GM12878 (cell line): Measurements from ENCODE around the gene BRAF. TPM values are rescaled to one million over a fixed set of nuclear protein-coding genes. Genes with fewer than 3 reads are reported as not detected.

Experiments
- ATAC-seq: fragments of 200-7000 bp; cut with Tn5 transposase; 3 replicates; pipeline ENCODE4 v1.9.1; 2020; ENCODE audit warnings: mild to moderate bottlenecking, moderate library complexity
- BruUV-seq: library from RNA; stranded (reverse); fragments of 400-500 nt; replicated peaks from 2 replicates; lab custom pipeline; 2021; lab: Mats Ljungman, UMichigan
- CTCF ChIA-PET: fragments of 300-600 bp; sonication (Branson Sonifier 250); formaldehyde crosslinking; extraction: SDS; loops from one replicate; lab custom pipeline; 2021; ENCODE audit warnings: inconsistent platforms; lab: Yijun Ruan, JAX
- POLR2A ChIA-PET: fragments of 350-600 bp; formaldehyde crosslinking; extraction: SDS; loops from one replicate; lab custom pipeline; 2021; ENCODE audit warnings: inconsistent platforms; lab: Charles Lee
- RAD21 ChIA-PET: fragments of 300-600 bp; sonication (Branson Sonifier 250); formaldehyde crosslinking; loops from one replicate; lab custom pipeline; 2023; ENCODE audit warnings: antibody characterized with exemption; ENCODE audit not compliant: unreplicated experiment; lab: Charles Lee
- SMC1A ChIA-PET: fragments of 300-600 bp; sonication (Branson Sonifier 250); formaldehyde crosslinking; loops from one replicate; lab custom pipeline; 2023; ENCODE audit not compliant: unreplicated experiment, uncharacterized antibody; lab: Charles Lee
- DNase-seq: peaks from one replicate; pipeline ENCODE4 v3.0.0-alpha.2; 2011; ENCODE audit warnings: low read depth, low spot score
- FAIRE-seq: peaks from 3 replicates; lab custom pipeline; 2011; peaks lifted over from hg19 to GRCh38; lab: Jason Lieb, UNC
- H2AFZ ChIP-seq: 2 replicates; pipeline ENCODE4 v1.6.0; 2011; ENCODE audit warnings: low read depth, low read length, control low read depth; ENCODE audit not compliant: control insufficient read depth
- H3K27ac ChIP-seq: 2 replicates; pipeline ENCODE4 v1.5.1; 2011; ENCODE audit warnings: control low read depth; ENCODE audit not compliant: control insufficient read depth, insufficient read depth
- H3K27me3 ChIP-seq, 2 experiments: replicated peaks in 1 of 2; 2 replicates each; pipeline versions ENCODE4 v1.6.0 to v1.6.1; 2011; ENCODE audit warnings: low read length in 1 of 2; ENCODE audit not compliant: control insufficient read depth in 2 of 2, insufficient read depth in 2 of 2
- H3K36me3 ChIP-seq, 2 experiments: 2 replicates each; pipeline ENCODE4 v1.5.1; 2011; ENCODE audit warnings: low read length in 1 of 2; ENCODE audit not compliant: control insufficient read depth in 2 of 2, insufficient read depth in 2 of 2
- H3K4me1 ChIP-seq: 2 replicates; pipeline ENCODE4 v1.6.1; 2011; ENCODE audit warnings: mild to moderate bottlenecking, low read length, moderate library complexity, mixed read lengths; ENCODE audit not compliant: control insufficient read depth, insufficient read depth
- H3K4me2 ChIP-seq: 2 replicates; pipeline ENCODE4 v1.6.0; 2011; ENCODE audit warnings: control low read depth; ENCODE audit not compliant: control insufficient read depth, insufficient read depth
- H3K4me3 ChIP-seq: fragments of 200-600 bp; sonication (generic); 2 replicates; pipeline ENCODE4 v1.5.1; 2016
- H3K79me2 ChIP-seq: 2 replicates; pipeline ENCODE4 v1.6.0; 2011; ENCODE audit warnings: low read length; ENCODE audit not compliant: control insufficient read depth, insufficient read depth
- H3K9ac ChIP-seq: 2 replicates; pipeline ENCODE4 v1.8.0; 2011; ENCODE audit warnings: low read length, control low read depth, mixed read lengths; ENCODE audit not compliant: control insufficient read depth, insufficient read depth
- H3K9me3 ChIP-seq: replicated peaks from 3 replicates; pipeline ENCODE4 v1.5.1; 2011; ENCODE audit warnings: mild to moderate bottlenecking, low read length; ENCODE audit not compliant: control insufficient read depth, insufficient read depth
- H4K20me1 ChIP-seq: 2 replicates; pipeline ENCODE4 v1.6.0; 2011; ENCODE audit not compliant: control insufficient read depth, insufficient read depth
- CBX5 ChIP-seq: sonication (generic); IDR thresholded peaks from 2 replicates; pipeline ENCODE4 v1.6.1; 2016; ENCODE audit warnings: low read depth, moderate library complexity, mild to moderate bottlenecking, inconsistent platforms
- CREM ChIP-seq: IDR thresholded peaks from 2 replicates; pipeline ENCODE4 v1.6.1; 2014; ENCODE audit warnings: antibody characterized with exemption, low read depth
- FOXK2 ChIP-seq: fragments of 450-650 bp; IDR thresholded peaks from 2 replicates; pipeline ENCODE4 v1.6.1; 2017; ENCODE audit warnings: mild to moderate bottlenecking, moderate library complexity
- IKZF2 ChIP-seq, 2 experiments: fragments of 450-650 bp; IDR thresholded peaks; 2 replicates each; pipeline ENCODE4 v1.6.1; 2017; ENCODE audit warnings: mild to moderate bottlenecking in 2 of 2, moderate library complexity in 2 of 2
- JUNB ChIP-seq: IDR thresholded peaks from 2 replicates; pipeline ENCODE4 v1.6.1; 2016; ENCODE audit warnings: antibody characterized with exemption, mild to moderate bottlenecking
- MEF2A ChIP-seq: IDR thresholded peaks from 2 replicates; pipeline ENCODE4 v1.6.1; 2011; ENCODE audit warnings: low read depth, mild to moderate bottlenecking, low read length, moderate library complexity; ENCODE audit not compliant: insufficient read depth
- PKNOX1 ChIP-seq: fragments of 450-650 bp; IDR thresholded peaks from 2 replicates; pipeline ENCODE4 v1.6.1; 2016; ENCODE audit warnings: mild to moderate bottlenecking
- RAD21 ChIP-seq: IDR thresholded peaks from 2 replicates; pipeline ENCODE4 v1.6.1; 2011; ENCODE audit warnings: mild to moderate bottlenecking, low read depth, low read length, moderate library complexity; ENCODE audit not compliant: insufficient read depth
- SKIL ChIP-seq: fragments of 450-650 bp; IDR thresholded peaks from 2 replicates; pipeline ENCODE4 v1.6.1; 2017; ENCODE audit warnings: mild to moderate bottlenecking, low read depth, inconsistent platforms; ENCODE audit not compliant: poor library complexity, severe bottlenecking
- SUPT20H ChIP-seq: IDR thresholded peaks from 2 replicates; pipeline ENCODE4 v1.6.1; 2011; ENCODE audit warnings: low read depth, mild to moderate bottlenecking, low read length, moderate library complexity, borderline replicate concordance; ENCODE audit not compliant: control insufficient read depth
- TARDBP ChIP-seq: IDR thresholded peaks from 2 replicates; pipeline ENCODE4 v1.6.1; 2016; ENCODE audit warnings: borderline replicate concordance
- ZBTB4 ChIP-seq: fragments of 450-650 bp; formaldehyde crosslinking; IDR thresholded peaks from 2 replicates; pipeline ENCODE4 v1.4.0; 2022; ENCODE audit warnings: mild to moderate bottlenecking, moderate library complexity
- ZBTB40 ChIP-seq: fragments of 450-650 bp; IDR thresholded peaks from 2 replicates; pipeline ENCODE4 v1.6.1; 2016; ENCODE audit warnings: mild to moderate bottlenecking, moderate library complexity, borderline replicate concordance
- WGBS: methylation state at CpG from one replicate; pipeline ENCODE4 v1.1.6; 2016; ENCODE audit warnings: low lambda C conversion rate; ENCODE audit not compliant: insufficient replicate concordance, insufficient coverage; ENCODE audit errors: missing lambda C conversion rate; 5-methylcytosine and 5-hydroxymethylcytosine counted together
- in situ Hi-C: fragments of 300-500 bp; cut with MboI; formaldehyde crosslinking; loops from 9 replicates; pipeline ENCODE4 v1.14.3; 2018; ENCODE audit warnings: mixed read lengths
- intact Hi-C: fragments of 100-400 bp; cut with micrococcal nuclease; formaldehyde crosslinking; loops from one replicate; pipeline ENCODE4 v1.14.2; 2022; ENCODE audit not compliant: unreplicated experiment
- polyA plus RNA-seq, 11 experiments: library from polyadenylated mRNA; depleted of rRNA in 4 of 11; unstranded in 6 of 11; stranded (reverse) in 5 of 11; fragments of >200 nt; fragmentation: Nextera tagmentation in 4 of 11; fragmentation: Illumina TruSeq in 1 of 11; extraction: Ambion mirVana in 4 of 11; extraction: Trizol in 1 of 11; gene quantifications; 1 replicate in 1 of 11; 2 replicates in 10 of 11; pipeline versions ENCODE4 v1.2.1 to v1.2.3, GENCODE V29; 2011 to 2016; ENCODE audit warnings: inconsistent platforms in 2 of 11, missing spikeins in 2 of 11, low read depth in 1 of 11
- total RNA-seq, 4 experiments: library from RNA; depleted of rRNA in 3 of 4; stranded (reverse); fragments of >200 nt in 3 of 4; fragmentation: Illumina TruSeq in 1 of 4; extraction: Trizol in 1 of 4; gene quantifications; 2 replicates each; pipeline versions ENCODE4 v1.2.1 to v1.2.3, GENCODE V29; 2013 to 2021

Gene BRAF
- total and polyA plus RNA-seq, 10 of the 15 experiments (the other 5 are each of a cell fraction or from before 2014, with no cell fraction given), result 2.6 to 31.0 (median 10.6) TPM

- TF ChIP-seq ZBTB4, result no peak
- TF ChIP-seq CBX5, result no peak
- TF ChIP-seq IKZF2 (IDR thresholded peaks at IDR 0.05), result no peak
- TF ChIP-seq SUPT20H, result no peak
- no peak for TF ChIP-seq RAD21
- no peak for TF ChIP-seq FOXK2
Measured at GRCh38 chr7:140734729-140735128, 190.0 kb downstream of the BRAF start (continued).

- in situ Hi-C loops (no loop called here), intact Hi-C loops (no loop called here)
- Histone ChIP-seq H3K79me2 (no peaks in the 10 kb centered on the region), H4K20me1 (no peaks in the 10 kb centered on the region), H3K9ac (no peak overlapping the region), H3K36me3 (peaks cover 0 to 2% of the 10 kb centered on the region in 2 experiments; a peak in 2 of 4 replicates), H3K27me3 (no peaks in the 10 kb centered on the region), H3K4me1 (no peaks in the 10 kb centered on the region), H3K4me2 (no peak overlapping the region), H3K4me3 (no peak overlapping the region), H2AFZ (no peak overlapping the region), H3K9me3 (no peaks in the 10 kb centered on the region), H3K27ac (no peak overlapping the region)
- WGBS, result 96% methylated on average over 2 of the region's 2 CpGs
- BruUV-seq, result no TSS peak
- DNase-seq (no peak), FAIRE-seq (no peak), ATAC-seq (no peak)
- RAD21 ChIA-PET, result no interaction called here
- CTCF ChIA-PET, result interaction anchor here (1.2 to 1.6 kb wide), 2 partner anchors 59 to 77 kb away, joined by 4 read pairs; no protein-coding TSS in a partner anchor
- SMC1A ChIA-PET, result no interaction called here
- POLR2A ChIA-PET, result no interaction called here
- TF ChIP-seq MEF2A, result no peak
- TF ChIP-seq TARDBP, result no peak
- TF ChIP-seq PKNOX1, result no peak
- TF ChIP-seq CREM, result no peak
- TF ChIP-seq SKIL, result no peak
- TF ChIP-seq ZBTB40, result no peak
- no peak for TF ChIP-seq JUNB
Measured at GRCh38 chr7:140734096-140734495, 190.6 kb downstream of the BRAF start.
